WTC11 (cell line): ENCODE results near the gene DMD. TPM values are rescaled to one million over a fixed set of nuclear protein-coding genes. Genes with fewer than 3 reads are reported as not detected.

ENCODE experiments used
- ATAC-seq: fragments of 200-7000 bp; cut with Tn5 transposase; 2 replicates; pipeline ENCODE4 v1.10.0; 2021; ENCODE audit warnings: mild to moderate bottlenecking, moderate library complexity
- CTCF ChIA-PET: fragments of 300-600 bp; sonication (Branson Sonifier 250); formaldehyde crosslinking; loops from one replicate; lab custom pipeline; 2021; ENCODE audit warnings: antibody characterized with exemption; lab: Charles Lee
- POLR2A ChIA-PET: fragments of 350-600 bp; sonication (Branson Sonifier 250); formaldehyde crosslinking; loops from one replicate; lab custom pipeline; 2021; ENCODE audit warnings: antibody characterized with exemption; lab: Charles Lee
- DNase-seq: peaks from one replicate; pipeline ENCODE4 v3.0.0; 2021; ENCODE audit warnings: low spot score
- H3K27ac Mint-ChIP-seq: 2 replicates; pipeline ENCODE4 v1.8.0; 2021; ENCODE audit warnings: mixed read lengths
- H3K27me3 Mint-ChIP-seq: 2 replicates; pipeline ENCODE4 v1.8.0; 2021; ENCODE audit warnings: low read depth, mild to moderate bottlenecking, moderate library complexity, mixed read lengths
- H3K36me3 Mint-ChIP-seq: 2 replicates; pipeline ENCODE4 v1.8.0; 2021; ENCODE audit warnings: mixed read lengths
- H3K4me1 Mint-ChIP-seq: 2 replicates; pipeline ENCODE4 v1.8.0; 2022; ENCODE audit warnings: mixed read lengths
- H3K4me3 Mint-ChIP-seq: 2 replicates; pipeline ENCODE4 v1.8.0; 2021; ENCODE audit warnings: mild to moderate bottlenecking, moderate library complexity, mixed read lengths
- H3K9me3 Mint-ChIP-seq: 2 replicates; pipeline ENCODE4 v1.8.0; 2021; ENCODE audit warnings: mixed read lengths
- CBFB ChIP-seq: sonication (generic); formaldehyde crosslinking; IDR thresholded peaks from 2 replicates; pipeline ENCODE4 v1.8.1; 2022; ENCODE audit warnings: mild to moderate bottlenecking, low read depth, missing genetic modification reagents
- CREM ChIP-seq: sonication (generic); formaldehyde crosslinking; IDR thresholded peaks from 2 replicates; pipeline ENCODE4 v1.8.1; 2022; ENCODE audit warnings: mild to moderate bottlenecking, missing genetic modification reagents, moderate library complexity
- EMX1 ChIP-seq: fragments of 250-450 bp; sonication (Bioruptor Pico); IDR thresholded peaks from 2 replicates; pipeline ENCODE4 v1.8.0; 2021; ENCODE audit warnings: mild to moderate bottlenecking
- FOXJ3 ChIP-seq: sonication (generic); formaldehyde crosslinking; IDR thresholded peaks from 2 replicates; pipeline ENCODE4 v1.9.0; 2021; ENCODE audit warnings: missing genetic modification reagents, mild to moderate bottlenecking, borderline replicate concordance
- GRHL2 ChIP-seq: fragments of 250-450 bp; sonication (Bioruptor Pico); IDR thresholded peaks from 2 replicates; pipeline ENCODE4 v1.8.0; 2022; ENCODE audit warnings: mild to moderate bottlenecking, moderate library complexity; ENCODE audit not compliant: insufficient replicate concordance, severe bottlenecking
- HMGA2 ChIP-seq: fragments of 250-450 bp; sonication (Bioruptor Pico); IDR thresholded peaks from 2 replicates; pipeline ENCODE4 v1.4.0; 2021; ENCODE audit warnings: mild to moderate bottlenecking, moderate library complexity
- JAZF1 ChIP-seq: fragments of 250-450 bp; sonication (Bioruptor Pico); IDR thresholded peaks from 2 replicates; pipeline ENCODE4 v1.9.0; 2021; ENCODE audit warnings: moderate library complexity, mild to moderate bottlenecking, inconsistent platforms
- KAT7 ChIP-seq: sonication (generic); formaldehyde crosslinking; IDR thresholded peaks from 2 replicates; pipeline ENCODE4 v1.8.1; 2023; ENCODE audit warnings: missing genetic modification reagents, mild to moderate bottlenecking, borderline replicate concordance
- MXD4 ChIP-seq: fragments of 250-450 bp; sonication (Bioruptor Pico); IDR thresholded peaks from 2 replicates; pipeline ENCODE4 v1.8.0; 2021; ENCODE audit warnings: mild to moderate bottlenecking, moderate library complexity, borderline replicate concordance
- RELA ChIP-seq: sonication (generic); formaldehyde crosslinking; IDR thresholded peaks from 2 replicates; pipeline ENCODE4 v1.8.1; 2022; ENCODE audit warnings: missing genetic modification reagents, mild to moderate bottlenecking, borderline replicate concordance
- RORB ChIP-seq: fragments of 250-450 bp; sonication (Bioruptor Pico); IDR thresholded peaks from 2 replicates; pipeline ENCODE4 v1.9.0; 2021; ENCODE audit warnings: mild to moderate bottlenecking
- SOX15 ChIP-seq: fragments of 250-450 bp; sonication (Bioruptor Pico); IDR thresholded peaks from 2 replicates; pipeline ENCODE4 v1.9.0; 2021; ENCODE audit warnings: mild to moderate bottlenecking
- SP1 ChIP-seq: sonication (generic); formaldehyde crosslinking; conservative IDR thresholded peaks from 2 replicates; pipeline ENCODE4 v1.8.1; 2022; ENCODE audit warnings: missing genetic modification reagents
- ZNF121 ChIP-seq: sonication (generic); formaldehyde crosslinking; IDR thresholded peaks from 2 replicates; pipeline ENCODE4 v1.8.0; 2023; ENCODE audit warnings: missing genetic modification reagents
- ZNF232 ChIP-seq: sonication (generic); formaldehyde crosslinking; IDR thresholded peaks from 2 replicates; pipeline ENCODE4 v1.8.0; 2022; ENCODE audit warnings: mild to moderate bottlenecking, missing genetic modification reagents
- ZNF671 ChIP-seq: fragments of 250-450 bp; sonication (Bioruptor Pico); IDR thresholded peaks from 2 replicates; pipeline ENCODE4 v1.8.0; 2021; ENCODE audit warnings: mild to moderate bottlenecking
- total RNA-seq: library from RNA; stranded (reverse); gene quantifications from 3 replicates; pipeline ENCODE4 v1.2.3, GENCODE V29; 2021
- TF ChIP-seq, protein P1 (sequence below): sonication (generic); formaldehyde crosslinking; IDR thresholded peaks from 2 replicates; pipeline ENCODE4 v1.8.1; 2023; ENCODE audit warnings: mild to moderate bottlenecking, missing genetic modification reagents
- TF ChIP-seq, protein P2 (sequence below): sonication (generic); formaldehyde crosslinking; conservative IDR thresholded peaks from 2 replicates; pipeline ENCODE4 v1.8.1; 2023; ENCODE audit warnings: mild to moderate bottlenecking, low read depth, missing genetic modification reagents, moderate library complexity
- TF ChIP-seq, protein P3 (sequence below): fragments of 250-450 bp; sonication (Bioruptor Pico); IDR thresholded peaks from 2 replicates; pipeline ENCODE4 v1.9.0; 2021; ENCODE audit warnings: mild to moderate bottlenecking, borderline replicate concordance
- TF ChIP-seq, protein P4 (sequence below): sonication (generic); formaldehyde crosslinking; IDR thresholded peaks from 2 replicates; pipeline ENCODE4 v1.8.1; 2022; ENCODE audit warnings: low read depth, mild to moderate bottlenecking, moderate library complexity, missing genetic modification reagents, borderline replicate concordance

DMD gene
- total RNA-seq, 1 experiment from 2014 or later = 9.1 TPM

DNA sequence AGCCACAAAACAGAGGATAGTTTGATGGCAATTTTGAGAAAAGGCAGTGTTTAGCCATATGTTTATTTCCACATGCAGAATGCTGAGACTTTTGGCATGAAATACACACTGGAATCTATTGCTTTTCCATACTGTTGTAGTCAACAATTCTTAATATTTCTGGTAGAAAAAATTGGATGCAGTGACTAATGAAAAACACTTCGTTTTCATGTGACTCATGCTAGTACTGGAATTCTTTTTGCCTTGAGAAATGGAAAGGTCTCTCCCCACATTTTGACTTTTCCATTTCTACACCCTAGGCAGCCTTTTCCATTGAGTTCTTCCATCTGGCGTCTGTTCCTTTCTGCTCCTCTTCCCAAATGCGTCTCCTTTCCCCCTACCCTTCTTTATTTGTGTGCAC lies 1714.3 kb downstream of the DMD start:
- Mint-ChIP-seq H3K9me3 (no peaks in the 10 kb centered on the region), H3K36me3 (no peaks in the 10 kb centered on the region), H3K4me3 (no peak overlapping the region), H3K27ac (no peak overlapping the region; the same call in 1 of the 2 replicates), H3K27me3 (no peaks in the 10 kb centered on the region), H3K4me1 (peaks cover 9% of the 10 kb centered on the region)
- ChIA-PET POLR2A (no interaction called here), CTCF (no interaction called here)
- ATAC-seq (no peak), DNase-seq (no peak)
- TF ChIP-seq KAT7 (CRISPR knock-in tag) = no peak
- TF ChIP-seq, protein P1, sequence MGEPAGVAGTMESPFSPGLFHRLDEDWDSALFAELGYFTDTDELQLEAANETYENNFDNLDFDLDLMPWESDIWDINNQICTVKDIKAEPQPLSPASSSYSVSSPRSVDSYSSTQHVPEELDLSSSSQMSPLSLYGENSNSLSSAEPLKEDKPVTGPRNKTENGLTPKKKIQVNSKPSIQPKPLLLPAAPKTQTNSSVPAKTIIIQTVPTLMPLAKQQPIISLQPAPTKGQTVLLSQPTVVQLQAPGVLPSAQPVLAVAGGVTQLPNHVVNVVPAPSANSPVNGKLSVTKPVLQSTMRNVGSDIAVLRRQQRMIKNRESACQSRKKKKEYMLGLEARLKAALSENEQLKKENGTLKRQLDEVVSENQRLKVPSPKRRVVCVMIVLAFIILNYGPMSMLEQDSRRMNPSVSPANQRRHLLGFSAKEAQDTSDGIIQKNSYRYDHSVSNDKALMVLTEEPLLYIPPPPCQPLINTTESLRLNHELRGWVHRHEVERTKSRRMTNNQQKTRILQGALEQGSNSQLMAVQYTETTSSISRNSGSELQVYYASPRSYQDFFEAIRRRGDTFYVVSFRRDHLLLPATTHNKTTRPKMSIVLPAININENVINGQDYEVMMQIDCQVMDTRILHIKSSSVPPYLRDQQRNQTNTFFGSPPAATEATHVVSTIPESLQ = no peak
- no peak for TF ChIP-seq MXD4 (CRISPR knock-in tag)
- TF ChIP-seq CBFB (CRISPR knock-in tag) = no peak
- TF ChIP-seq, all 79 proteins: peak for 0

DNA sequence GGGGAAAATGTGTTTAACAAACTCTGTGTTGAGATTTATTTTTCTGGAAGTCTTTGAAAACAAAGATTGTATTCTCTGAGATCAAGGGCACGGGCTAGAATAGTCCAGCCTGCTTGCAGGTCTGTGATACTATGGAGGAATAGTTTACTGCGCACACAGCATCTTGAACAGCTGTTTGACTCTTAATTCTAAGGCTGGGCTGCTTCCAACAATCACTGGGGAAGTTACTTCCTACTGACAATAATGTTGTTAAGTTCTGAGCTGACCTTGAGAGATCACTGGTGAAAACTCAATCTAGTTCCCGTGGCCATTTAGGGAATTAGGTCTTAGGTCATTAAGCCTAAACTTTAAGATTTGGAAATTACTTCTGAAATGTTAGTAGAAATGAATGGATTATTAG lies 1723.4 kb downstream of the DMD start:
- Mint-ChIP-seq H3K27me3 (no peaks in the 10 kb centered on the region), H3K36me3 (no peaks in the 10 kb centered on the region), H3K27ac (no peak overlapping the region), H3K4me3 (no peak overlapping the region), H3K9me3 (no peaks in the 10 kb centered on the region), H3K4me1 (no peaks in the 10 kb centered on the region)
- POLR2A ChIA-PET = no interaction called here
- DNase-seq = no peak
- ATAC-seq = no peak
- CTCF ChIA-PET = no interaction called here
- TF ChIP-seq, protein P1 = no peak
- TF ChIP-seq RORB = no peak
- TF ChIP-seq CREM (CRISPR knock-in tag) = no peak
- TF ChIP-seq ZNF121 (CRISPR knock-in tag) = no peak
- no peak for TF ChIP-seq SP1 (CRISPR knock-in tag)
- TF ChIP-seq, protein P2, sequence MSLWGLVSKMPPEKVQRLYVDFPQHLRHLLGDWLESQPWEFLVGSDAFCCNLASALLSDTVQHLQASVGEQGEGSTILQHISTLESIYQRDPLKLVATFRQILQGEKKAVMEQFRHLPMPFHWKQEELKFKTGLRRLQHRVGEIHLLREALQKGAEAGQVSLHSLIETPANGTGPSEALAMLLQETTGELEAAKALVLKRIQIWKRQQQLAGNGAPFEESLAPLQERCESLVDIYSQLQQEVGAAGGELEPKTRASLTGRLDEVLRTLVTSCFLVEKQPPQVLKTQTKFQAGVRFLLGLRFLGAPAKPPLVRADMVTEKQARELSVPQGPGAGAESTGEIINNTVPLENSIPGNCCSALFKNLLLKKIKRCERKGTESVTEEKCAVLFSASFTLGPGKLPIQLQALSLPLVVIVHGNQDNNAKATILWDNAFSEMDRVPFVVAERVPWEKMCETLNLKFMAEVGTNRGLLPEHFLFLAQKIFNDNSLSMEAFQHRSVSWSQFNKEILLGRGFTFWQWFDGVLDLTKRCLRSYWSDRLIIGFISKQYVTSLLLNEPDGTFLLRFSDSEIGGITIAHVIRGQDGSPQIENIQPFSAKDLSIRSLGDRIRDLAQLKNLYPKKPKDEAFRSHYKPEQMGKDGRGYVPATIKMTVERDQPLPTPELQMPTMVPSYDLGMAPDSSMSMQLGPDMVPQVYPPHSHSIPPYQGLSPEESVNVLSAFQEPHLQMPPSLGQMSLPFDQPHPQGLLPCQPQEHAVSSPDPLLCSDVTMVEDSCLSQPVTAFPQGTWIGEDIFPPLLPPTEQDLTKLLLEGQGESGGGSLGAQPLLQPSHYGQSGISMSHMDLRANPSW = no peak
- TF ChIP-seq, protein P3, sequence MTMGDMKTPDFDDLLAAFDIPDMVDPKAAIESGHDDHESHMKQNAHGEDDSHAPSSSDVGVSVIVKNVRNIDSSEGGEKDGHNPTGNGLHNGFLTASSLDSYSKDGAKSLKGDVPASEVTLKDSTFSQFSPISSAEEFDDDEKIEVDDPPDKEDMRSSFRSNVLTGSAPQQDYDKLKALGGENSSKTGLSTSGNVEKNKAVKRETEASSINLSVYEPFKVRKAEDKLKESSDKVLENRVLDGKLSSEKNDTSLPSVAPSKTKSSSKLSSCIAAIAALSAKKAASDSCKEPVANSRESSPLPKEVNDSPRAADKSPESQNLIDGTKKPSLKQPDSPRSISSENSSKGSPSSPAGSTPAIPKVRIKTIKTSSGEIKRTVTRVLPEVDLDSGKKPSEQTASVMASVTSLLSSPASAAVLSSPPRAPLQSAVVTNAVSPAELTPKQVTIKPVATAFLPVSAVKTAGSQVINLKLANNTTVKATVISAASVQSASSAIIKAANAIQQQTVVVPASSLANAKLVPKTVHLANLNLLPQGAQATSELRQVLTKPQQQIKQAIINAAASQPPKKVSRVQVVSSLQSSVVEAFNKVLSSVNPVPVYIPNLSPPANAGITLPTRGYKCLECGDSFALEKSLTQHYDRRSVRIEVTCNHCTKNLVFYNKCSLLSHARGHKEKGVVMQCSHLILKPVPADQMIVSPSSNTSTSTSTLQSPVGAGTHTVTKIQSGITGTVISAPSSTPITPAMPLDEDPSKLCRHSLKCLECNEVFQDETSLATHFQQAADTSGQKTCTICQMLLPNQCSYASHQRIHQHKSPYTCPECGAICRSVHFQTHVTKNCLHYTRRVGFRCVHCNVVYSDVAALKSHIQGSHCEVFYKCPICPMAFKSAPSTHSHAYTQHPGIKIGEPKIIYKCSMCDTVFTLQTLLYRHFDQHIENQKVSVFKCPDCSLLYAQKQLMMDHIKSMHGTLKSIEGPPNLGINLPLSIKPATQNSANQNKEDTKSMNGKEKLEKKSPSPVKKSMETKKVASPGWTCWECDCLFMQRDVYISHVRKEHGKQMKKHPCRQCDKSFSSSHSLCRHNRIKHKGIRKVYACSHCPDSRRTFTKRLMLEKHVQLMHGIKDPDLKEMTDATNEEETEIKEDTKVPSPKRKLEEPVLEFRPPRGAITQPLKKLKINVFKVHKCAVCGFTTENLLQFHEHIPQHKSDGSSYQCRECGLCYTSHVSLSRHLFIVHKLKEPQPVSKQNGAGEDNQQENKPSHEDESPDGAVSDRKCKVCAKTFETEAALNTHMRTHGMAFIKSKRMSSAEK = no peak
- TF ChIP-seq FOXJ3 = no peak
- TF ChIP-seq JAZF1 (CRISPR knock-in tag) = no peak
- no peak for TF ChIP-seq ZNF671
- no peak for TF ChIP-seq RELA
- TF ChIP-seq, protein P4, sequence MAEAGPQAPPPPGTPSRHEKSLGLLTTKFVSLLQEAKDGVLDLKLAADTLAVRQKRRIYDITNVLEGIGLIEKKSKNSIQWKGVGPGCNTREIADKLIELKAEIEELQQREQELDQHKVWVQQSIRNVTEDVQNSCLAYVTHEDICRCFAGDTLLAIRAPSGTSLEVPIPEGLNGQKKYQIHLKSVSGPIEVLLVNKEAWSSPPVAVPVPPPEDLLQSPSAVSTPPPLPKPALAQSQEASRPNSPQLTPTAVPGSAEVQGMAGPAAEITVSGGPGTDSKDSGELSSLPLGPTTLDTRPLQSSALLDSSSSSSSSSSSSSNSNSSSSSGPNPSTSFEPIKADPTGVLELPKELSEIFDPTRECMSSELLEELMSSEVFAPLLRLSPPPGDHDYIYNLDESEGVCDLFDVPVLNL = no peak
- TF ChIP-seq GRHL2 = no peak
- no peak for TF ChIP-seq SOX15 (CRISPR knock-in tag)
- TF ChIP-seq EMX1 = no peak
- TF ChIP-seq ZNF232 (CRISPR knock-in tag) = no peak
- TF ChIP-seq HMGA2 (CRISPR knock-in tag) = no peak
- TF ChIP-seq MXD4 (CRISPR knock-in tag) = no peak
- TF ChIP-seq, all 79 proteins: peak for 0
